HepG2 (cell line): ENCODE results near the gene INTS3. TPM values are rescaled to one million over a fixed set of nuclear protein-coding genes. Genes with fewer than 3 reads are reported as not detected.

Experiments
- BORCS8-MEF2B ChIP-seq: sonication (generic); formaldehyde crosslinking; IDR thresholded peaks from 2 replicates; pipeline ENCODE4 v1.8.0; 2022; ENCODE audit warnings: mild to moderate bottlenecking, missing genetic modification reagents
- ELF3 ChIP-seq: IDR thresholded peaks from 2 replicates; pipeline ENCODE4 v1.6.1; 2016; ENCODE audit warnings: missing genetic modification reagents, missing compliant biosample characterization
- HES4 ChIP-seq: sonication (generic); formaldehyde crosslinking; IDR thresholded peaks from 2 replicates; pipeline ENCODE4 v1.9.0; 2021; ENCODE audit warnings: mild to moderate bottlenecking, missing genetic modification reagents, borderline replicate concordance
- IKZF4 ChIP-seq: sonication (generic); formaldehyde crosslinking; IDR thresholded peaks from 2 replicates; pipeline ENCODE4 v1.5.1; 2020; ENCODE audit warnings: borderline replicate concordance, mild to moderate bottlenecking, low read depth, missing genetic modification reagents; ENCODE audit errors: not compliant biosample characterization
- MED13 ChIP-seq: sonication (generic); formaldehyde crosslinking; IDR thresholded peaks from 2 replicates; pipeline ENCODE4 v1.5.0; 2020; ENCODE audit warnings: missing genetic modification reagents
- RARA ChIP-seq: IDR thresholded peaks from 2 replicates; pipeline ENCODE4 v1.6.1; 2016; ENCODE audit warnings: missing genetic modification reagents, missing compliant biosample characterization
- RCOR2 ChIP-seq: IDR thresholded peaks from 2 replicates; pipeline ENCODE4 v1.6.1; 2016; ENCODE audit warnings: missing biosample characterization, missing genetic modification reagents
- SAP130 ChIP-seq: IDR thresholded peaks from 2 replicates; pipeline ENCODE4 v1.6.1; 2016; ENCODE audit warnings: low read depth
- ZBTB3 ChIP-seq: sonication (generic); formaldehyde crosslinking; IDR thresholded peaks from 2 replicates; pipeline ENCODE4 v1.4.0; 2020; ENCODE audit warnings: low read depth, mild to moderate bottlenecking, moderate library complexity, missing genetic modification reagents, borderline replicate concordance
- ZNF749 ChIP-seq: sonication (generic); formaldehyde crosslinking; IDR thresholded peaks from 2 replicates; pipeline ENCODE4 v1.8.0; 2022; ENCODE audit warnings: mild to moderate bottlenecking, missing genetic modification reagents, moderate library complexity, borderline replicate concordance
- polyA plus RNA-seq, 8 experiments: library from polyadenylated mRNA; depleted of rRNA in 3 of 8; stranded (reverse) in 7 of 8; unstranded in 1 of 8; fragments of >200 nt; fragmentation: Illumina TruSeq in 4 of 8; extraction: Trizol in 4 of 8; gene quantifications; 2 replicates each; pipeline versions ENCODE4 v1.2.1 to v1.2.3, GENCODE V29; 2011 to 2016; ENCODE audit warnings: low read depth in 4 of 8, missing spikeins in 1 of 8, mixed read lengths in 1 of 8; ENCODE audit not compliant: insufficient read depth in 1 of 8
- total RNA-seq, 5 experiments: library from RNA; depleted of rRNA; stranded (reverse); fragments of >200 nt; fragmentation: Illumina TruSeq; extraction: Trizol; gene quantifications; 2 replicates each; pipeline ENCODE4 v1.2.3, GENCODE V29; 2016; ENCODE audit warnings: low read depth in 1 of 5
- TF ChIP-seq, protein P1 (sequence below): sonication (generic); formaldehyde crosslinking; IDR thresholded peaks from 2 replicates; pipeline ENCODE4 v1.5.1; 2020; ENCODE audit warnings: missing genetic modification reagents, mild to moderate bottlenecking, borderline replicate concordance
- TF ChIP-seq, protein P2 (sequence below): sonication (generic); formaldehyde crosslinking; IDR thresholded peaks from 2 replicates; pipeline ENCODE4 v1.4.0; 2020; ENCODE audit warnings: missing genetic modification reagents
- TF ChIP-seq, protein P3 (sequence below): IDR thresholded peaks from 2 replicates; pipeline ENCODE4 v1.6.1; 2012; ENCODE audit warnings: low read depth, low read length, improper control_type of control experiment
- TF ChIP-seq, protein P4 (sequence below): sonication (generic); formaldehyde crosslinking; IDR thresholded peaks from 2 replicates; pipeline ENCODE4; 2020; ENCODE audit warnings: missing genetic modification reagents, mild to moderate bottlenecking, borderline replicate concordance

INTS3 gene
- total and polyA plus RNA-seq, 2 of the 13 experiments (the other 11 are each of a cell fraction or from before 2014, with no cell fraction given), result 17.2 to 27.2 TPM

DNA sequence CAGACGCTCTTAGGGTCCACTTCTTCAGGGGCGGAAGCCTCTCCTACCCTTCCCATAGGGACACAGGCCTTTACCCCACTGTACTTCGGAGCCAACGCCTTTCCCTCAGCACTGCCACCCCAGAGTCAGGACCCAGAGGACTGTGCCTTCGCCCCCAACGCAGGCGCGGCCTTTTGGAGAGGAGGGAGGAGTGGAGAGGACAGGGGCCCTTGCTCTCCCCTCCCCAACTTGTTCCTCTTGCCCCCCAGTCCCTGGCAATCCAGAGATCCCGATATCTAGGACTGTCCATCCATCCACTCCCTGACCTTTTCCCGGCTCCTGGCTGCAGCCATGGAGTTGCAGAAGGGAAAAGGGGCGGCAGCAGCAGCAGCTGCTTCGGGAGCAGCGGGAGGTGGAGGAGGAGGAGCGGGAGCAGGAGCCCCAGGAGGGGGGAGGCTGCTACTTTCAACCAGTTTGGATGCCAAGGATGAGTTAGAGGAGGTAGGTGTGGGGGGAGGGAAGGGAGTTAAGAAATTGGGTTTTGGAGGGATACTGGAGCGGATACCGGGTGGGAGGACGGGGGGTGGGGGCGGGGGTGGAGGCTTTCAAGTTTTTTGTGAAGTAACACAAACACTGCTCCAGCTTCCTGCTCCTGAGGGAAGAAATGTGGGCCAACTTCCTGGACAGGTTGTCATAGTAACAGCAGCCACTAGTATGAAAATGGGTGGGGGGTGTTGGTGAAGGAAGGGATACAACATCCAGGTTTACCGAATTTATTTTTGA lies 636 bp downstream of the INTS3 start (continued):
- TF ChIP-seq, protein P1, sequence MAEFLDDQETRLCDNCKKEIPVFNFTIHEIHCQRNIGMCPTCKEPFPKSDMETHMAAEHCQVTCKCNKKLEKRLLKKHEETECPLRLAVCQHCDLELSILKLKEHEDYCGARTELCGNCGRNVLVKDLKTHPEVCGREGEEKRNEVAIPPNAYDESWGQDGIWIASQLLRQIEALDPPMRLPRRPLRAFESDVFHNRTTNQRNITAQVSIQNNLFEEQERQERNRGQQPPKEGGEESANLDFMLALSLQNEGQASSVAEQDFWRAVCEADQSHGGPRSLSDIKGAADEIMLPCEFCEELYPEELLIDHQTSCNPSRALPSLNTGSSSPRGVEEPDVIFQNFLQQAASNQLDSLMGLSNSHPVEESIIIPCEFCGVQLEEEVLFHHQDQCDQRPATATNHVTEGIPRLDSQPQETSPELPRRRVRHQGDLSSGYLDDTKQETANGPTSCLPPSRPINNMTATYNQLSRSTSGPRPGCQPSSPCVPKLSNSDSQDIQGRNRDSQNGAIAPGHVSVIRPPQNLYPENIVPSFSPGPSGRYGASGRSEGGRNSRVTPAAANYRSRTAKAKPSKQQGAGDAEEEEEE (CRISPR knock-in tag), result no peak
- TF ChIP-seq, protein P2, sequence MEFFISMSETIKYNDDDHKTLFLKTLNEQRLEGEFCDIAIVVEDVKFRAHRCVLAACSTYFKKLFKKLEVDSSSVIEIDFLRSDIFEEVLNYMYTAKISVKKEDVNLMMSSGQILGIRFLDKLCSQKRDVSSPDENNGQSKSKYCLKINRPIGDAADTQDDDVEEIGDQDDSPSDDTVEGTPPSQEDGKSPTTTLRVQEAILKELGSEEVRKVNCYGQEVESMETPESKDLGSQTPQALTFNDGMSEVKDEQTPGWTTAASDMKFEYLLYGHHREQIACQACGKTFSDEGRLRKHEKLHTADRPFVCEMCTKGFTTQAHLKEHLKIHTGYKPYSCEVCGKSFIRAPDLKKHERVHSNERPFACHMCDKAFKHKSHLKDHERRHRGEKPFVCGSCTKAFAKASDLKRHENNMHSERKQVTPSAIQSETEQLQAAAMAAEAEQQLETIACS, result no peak
- no peak for TF ChIP-seq RCOR2 (CRISPR knock-in tag)
- TF ChIP-seq HES4 (CRISPR knock-in tag), result no peak
- 0 out of 2 replicates have a peak, but pooled peaks have one; percentile 14 for TF ChIP-seq ELF3
- no peak for TF ChIP-seq IKZF4
- no peak for TF ChIP-seq MED13 (CRISPR knock-in tag)
- TF ChIP-seq, protein P3, sequence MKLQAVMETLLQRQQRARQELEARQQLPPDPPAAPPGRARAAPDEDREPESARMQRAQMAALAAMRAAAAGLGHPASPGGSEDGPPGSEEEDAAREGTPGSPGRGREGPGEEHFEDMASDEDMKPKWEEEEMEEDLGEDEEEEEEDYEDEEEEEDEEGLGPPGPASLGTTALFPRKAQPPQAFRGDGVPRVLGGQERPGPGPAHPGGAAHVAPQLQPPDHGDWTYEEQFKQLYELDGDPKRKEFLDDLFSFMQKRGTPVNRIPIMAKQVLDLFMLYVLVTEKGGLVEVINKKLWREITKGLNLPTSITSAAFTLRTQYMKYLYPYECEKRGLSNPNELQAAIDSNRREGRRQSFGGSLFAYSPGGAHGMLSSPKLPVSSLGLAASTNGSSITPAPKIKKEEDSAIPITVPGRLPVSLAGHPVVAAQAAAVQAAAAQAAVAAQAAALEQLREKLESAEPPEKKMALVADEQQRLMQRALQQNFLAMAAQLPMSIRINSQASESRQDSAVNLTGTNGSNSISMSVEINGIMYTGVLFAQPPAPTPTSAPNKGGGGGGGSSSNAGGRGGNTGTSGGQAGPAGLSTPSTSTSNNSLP, result no peak
- TF ChIP-seq, protein P4, sequence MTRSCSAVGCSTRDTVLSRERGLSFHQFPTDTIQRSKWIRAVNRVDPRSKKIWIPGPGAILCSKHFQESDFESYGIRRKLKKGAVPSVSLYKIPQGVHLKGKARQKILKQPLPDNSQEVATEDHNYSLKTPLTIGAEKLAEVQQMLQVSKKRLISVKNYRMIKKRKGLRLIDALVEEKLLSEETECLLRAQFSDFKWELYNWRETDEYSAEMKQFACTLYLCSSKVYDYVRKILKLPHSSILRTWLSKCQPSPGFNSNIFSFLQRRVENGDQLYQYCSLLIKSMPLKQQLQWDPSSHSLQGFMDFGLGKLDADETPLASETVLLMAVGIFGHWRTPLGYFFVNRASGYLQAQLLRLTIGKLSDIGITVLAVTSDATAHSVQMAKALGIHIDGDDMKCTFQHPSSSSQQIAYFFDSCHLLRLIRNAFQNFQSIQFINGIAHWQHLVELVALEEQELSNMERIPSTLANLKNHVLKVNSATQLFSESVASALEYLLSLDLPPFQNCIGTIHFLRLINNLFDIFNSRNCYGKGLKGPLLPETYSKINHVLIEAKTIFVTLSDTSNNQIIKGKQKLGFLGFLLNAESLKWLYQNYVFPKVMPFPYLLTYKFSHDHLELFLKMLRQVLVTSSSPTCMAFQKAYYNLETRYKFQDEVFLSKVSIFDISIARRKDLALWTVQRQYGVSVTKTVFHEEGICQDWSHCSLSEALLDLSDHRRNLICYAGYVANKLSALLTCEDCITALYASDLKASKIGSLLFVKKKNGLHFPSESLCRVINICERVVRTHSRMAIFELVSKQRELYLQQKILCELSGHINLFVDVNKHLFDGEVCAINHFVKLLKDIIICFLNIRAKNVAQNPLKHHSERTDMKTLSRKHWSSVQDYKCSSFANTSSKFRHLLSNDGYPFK (CRISPR knock-in tag), result 0 out of 2 replicates have a peak, but pooled peaks have one; percentile 10
- TF ChIP-seq ZNF749 (CRISPR knock-in tag), result 0 out of 2 replicates have a peak, but pooled peaks have one; percentile 3
- TF ChIP-seq SAP130 (CRISPR knock-in tag), result peak; percentile 29; the same call in 1 of the 2 replicates
- TF ChIP-seq RARA (CRISPR knock-in tag), result no peak
- 0 out of 2 replicates have a peak, but pooled peaks have one; percentile 12 for TF ChIP-seq BORCS8-MEF2B (CRISPR knock-in tag)
- TF ChIP-seq ZBTB3 (CRISPR knock-in tag), result no peak
